DMS 273 (cell line): Measurements from ENCODE around the gene PCDHGA12.
"Not testable (repeated sequence)": the region's sequence is repeated elsewhere in the genome, so short reads cannot be mapped to it uniquely, and the experiment has no call there.

ENCODE experiments used
- DNase-seq: peaks from one replicate; lab custom pipeline; 2025; ENCODE audit not compliant: unreplicated experiment; lab: John Stamatoyannopoulos, UW

Gene PCDHGA12

GRCh38 chr5:141407790-141408505 is 22.4 kb upstream of the PCDHGA12 start, which contains the start of gene PCDHGB6:
PCDHGB6 (plus strand) TSS chr5:141408021; CDS start chr5:141408203, 182 bp downstream.
- not testable (repeated sequence) for DNase-seq

- no peak for DNase-seq
These were observed 20.6 kb upstream of the PCDHGA12 start for GRCh38 chr5:141409598-141410306.

GRCh38 chr5:141411575-141411974 is 18.7 kb upstream of the PCDHGA12 start:
- no peak for DNase-seq

GRCh38 chr5:141412854-141413539 is 17.3 kb upstream of the PCDHGA12 start, which contains the start of gene PCDHGA10:
PCDHGA10 (plus strand) TSS chr5:141412987; CDS start chr5:141413176, 189 bp downstream.
- peak; percentile 84 for DNase-seq

- DNase-seq = peak; percentile 22
These were observed 16.7 kb upstream of the PCDHGA12 start for GRCh38 chr5:141413540-141414069.

GRCh38 chr5:141414548-141415274 is 15.6 kb upstream of the PCDHGA12 start:
- not testable (repeated sequence) for DNase-seq

GRCh38 chr5:141415275-141415618 is 15.1 kb upstream of the PCDHGA12 start:
- DNase-seq = not testable (repeated sequence)

GRCh38 chr5:141417494-141418172 is 12.7 kb upstream of the PCDHGA12 start, which contains the start of gene PCDHGB7:
PCDHGB7 (plus strand) TSS chr5:141417677; CDS start chr5:141417860, 183 bp downstream.
- peak; percentile 25 for DNase-seq

GRCh38 chr5:141419074-141419880 is 11.0 kb upstream of the PCDHGA12 start:
- DNase-seq = no peak

GRCh38 chr5:141420855-141421488 is 9.3 kb upstream of the PCDHGA12 start, which contains the start of gene PCDHGA11:
PCDHGA11 (plus strand) TSS chr5:141421051; CDS start chr5:141421228, 177 bp downstream.
- DNase-seq = peak; percentile 6

- DNase-seq = no peak
These were observed 8.8 kb upstream of the PCDHGA12 start for GRCh38 chr5:141421489-141421855.

- DNase-seq = no peak
These were observed 7.5 kb upstream of the PCDHGA12 start for GRCh38 chr5:141422742-141423291.

GRCh38 chr5:141427783-141428426 is 2.4 kb upstream of the PCDHGA12 start:
- no peak for DNase-seq

- DNase-seq = no peak
These were observed 979 bp downstream of the PCDHGA12 start for GRCh38 chr5:141431286-141431685.

GRCh38 chr5:141432308-141432707 is 2.0 kb downstream of the PCDHGA12 start:
- DNase-seq = not testable (repeated sequence)

- not testable (repeated sequence) for DNase-seq
These were observed 2.4 kb downstream of the PCDHGA12 start for GRCh38 chr5:141432726-141433125.

GRCh38 chr5:141434006-141434405 is 3.7 kb downstream of the PCDHGA12 start:
- DNase-seq = no peak

- no peak for DNase-seq
These were observed 6.9 kb downstream of the PCDHGA12 start for GRCh38 chr5:141437221-141437620.
